Renal pelvis (tissue), 12 donors: ENCODE data around the gene OR4K17. TPM values are rescaled to one million over a fixed set of nuclear protein-coding genes. Genes with fewer than 3 reads are reported as not detected.
"Not testable (repeated sequence)": the region's sequence is repeated elsewhere in the genome, so short reads cannot be mapped to it uniquely, and the experiment has no call there.

Experiments
- DNase-seq: peaks from one replicate; pipeline ENCODE4 v3.0.0-alpha.2; 2013
- long read RNA-seq, 16 experiments: transcript quantifications; one replicate each; lab custom pipeline, GENCODE V29; 2026
- polyA plus RNA-seq, 3 donors: library from polyadenylated mRNA; unstranded; fragments of 120-200 nt; gene quantifications; one replicate each; pipeline ENCODE4 v1.2.1, GENCODE V29; 2013; ENCODE audit not compliant: insufficient read length in 3 of 3

Gene OR4K17, protein sequence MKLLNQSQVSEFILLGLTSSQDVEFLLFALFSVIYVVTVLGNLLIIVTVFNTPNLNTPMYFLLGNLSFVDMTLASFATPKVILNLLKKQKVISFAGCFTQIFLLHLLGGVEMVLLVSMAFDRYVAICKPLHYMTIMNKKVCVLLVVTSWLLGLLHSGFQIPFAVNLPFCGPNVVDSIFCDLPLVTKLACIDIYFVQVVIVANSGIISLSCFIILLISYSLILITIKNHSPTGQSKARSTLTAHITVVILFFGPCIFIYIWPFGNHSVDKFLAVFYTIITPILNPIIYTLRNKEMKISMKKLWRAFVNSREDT
- under 1 TPM; 0.03 to 0.07 (median 0.05) TPM for polyA plus RNA-seq
- long read RNA-seq, donor 1: 0 reads
- long read RNA-seq, donor 2: 0 reads
- long read RNA-seq, donor 3: 0 reads
- long read RNA-seq, donor 4: 0 reads
- long read RNA-seq, donor 5: 0 reads
- long read RNA-seq, donor 6: 0 reads
- long read RNA-seq, donor 7: 0 reads
- long read RNA-seq, donor 8: 0 reads
- long read RNA-seq, donor 9: 0 reads
- long read RNA-seq, donor 10: 0 reads
- long read RNA-seq, donor 11: 0 reads
- long read RNA-seq, donor 12: 0 reads
- long read RNA-seq, donor 13: 0 reads
- long read RNA-seq, donor 14: 0 reads
- long read RNA-seq, donor 15: 0 reads
- long read RNA-seq, donor 16: 0 reads

DNA sequence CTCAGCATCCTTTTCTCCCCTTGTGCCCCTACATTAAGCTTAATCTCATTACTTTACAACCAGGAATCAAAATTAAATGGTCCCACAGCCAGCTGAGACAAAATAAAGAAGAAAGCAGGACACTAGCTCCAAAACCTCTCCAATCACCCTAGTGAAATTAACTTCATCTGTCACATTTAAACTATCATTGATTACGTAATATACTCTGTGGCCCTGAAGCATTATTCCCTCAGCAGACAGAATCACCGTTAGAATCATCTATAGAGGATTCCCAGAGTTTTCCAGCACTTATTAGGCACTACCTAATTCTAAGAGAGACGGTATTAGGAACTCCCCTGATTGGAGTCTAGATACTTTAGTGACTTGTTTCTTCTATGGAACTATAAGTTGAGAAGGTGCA is at the start of gene OR4K17:
Gene OR4K17, plus strand, starts transcription at position 302 of the 400 bp plus-strand sequence. CDS start 6,761 bp downstream, outside the sequence.
- DNase-seq: no peak

DNA sequence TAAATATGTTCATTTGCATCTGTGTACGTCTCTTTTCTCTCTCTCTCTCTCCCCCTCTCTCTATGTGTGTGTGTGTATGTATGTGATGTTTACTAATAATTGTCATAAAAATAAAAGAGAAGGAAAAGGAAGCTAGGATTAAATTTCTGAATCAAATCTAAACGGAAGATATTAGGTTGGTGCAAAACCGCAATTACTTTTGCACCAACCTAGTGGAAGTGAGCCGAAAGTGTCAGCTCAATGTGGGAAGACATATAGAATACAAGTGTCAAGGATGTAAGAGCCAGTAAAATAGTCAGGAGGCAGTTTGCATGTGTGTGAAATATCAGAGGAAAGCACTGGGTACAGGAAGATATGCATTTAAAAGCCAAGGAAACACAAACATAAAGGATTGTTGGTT is 18.5 kb upstream of the OR4K17 start:
- DNase-seq: no peak

DNA sequence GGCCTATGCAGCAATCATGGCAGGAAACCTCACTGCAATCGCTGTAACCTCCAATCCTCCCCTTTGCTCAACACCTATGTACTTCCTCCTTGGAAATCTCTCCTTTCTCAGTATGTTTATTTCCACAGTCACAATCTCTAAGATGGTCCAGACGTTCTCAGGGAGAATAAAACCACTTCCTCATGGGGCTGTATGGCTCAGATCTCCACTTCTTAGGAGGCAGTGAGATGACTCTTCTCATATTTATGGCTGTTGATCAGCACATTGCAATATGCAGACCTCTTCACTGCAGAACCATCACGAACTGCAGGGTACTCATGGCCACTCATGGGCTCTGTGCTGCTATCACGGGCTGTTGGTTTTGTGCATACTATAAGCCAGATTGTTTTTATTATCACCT is 17.1 kb upstream of the OR4K17 start:
- DNase-seq: no peak

DNA sequence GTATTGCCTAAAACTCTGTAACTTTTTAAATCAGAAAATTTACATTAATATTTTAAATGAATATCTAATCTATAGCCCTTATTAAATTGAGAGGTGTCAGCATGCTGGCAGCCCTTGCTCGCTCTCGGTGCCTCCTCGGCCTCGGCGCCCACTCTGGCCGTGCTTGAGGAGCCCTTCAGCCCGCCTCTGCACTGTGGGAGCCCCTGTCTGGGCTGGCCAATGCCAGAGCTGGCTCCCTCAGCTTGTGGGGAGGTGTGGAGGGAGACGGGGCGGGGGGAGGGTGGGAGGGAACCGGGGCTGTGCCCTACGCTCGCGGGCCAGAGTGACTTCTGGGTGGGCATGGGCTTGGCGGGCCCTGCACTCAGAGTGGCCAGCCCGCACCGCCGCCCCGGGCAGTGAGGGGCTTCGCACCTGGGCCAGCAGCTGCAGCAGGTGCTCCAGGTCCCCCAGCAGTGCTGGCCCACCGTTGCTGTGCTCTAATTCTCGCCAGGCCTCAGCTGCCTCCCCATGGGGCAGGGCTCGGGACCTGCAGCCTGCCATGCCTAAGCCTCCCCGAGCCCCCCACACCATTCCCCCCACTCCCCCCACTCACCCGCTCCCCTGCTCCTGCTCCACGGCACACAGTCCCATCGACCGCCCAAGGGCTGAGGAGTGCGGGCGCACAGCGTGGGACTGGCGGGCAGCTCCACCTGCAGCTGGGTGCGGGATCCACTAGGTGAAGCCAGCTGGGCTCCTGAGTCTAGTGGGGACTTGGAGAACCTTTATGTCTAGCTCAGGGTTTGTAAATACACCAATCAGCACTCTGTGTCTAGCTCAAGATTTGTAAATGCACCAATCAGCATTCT is 11.4 kb upstream of the OR4K17 start:
- not testable (repeated sequence) for DNase-seq

DNA sequence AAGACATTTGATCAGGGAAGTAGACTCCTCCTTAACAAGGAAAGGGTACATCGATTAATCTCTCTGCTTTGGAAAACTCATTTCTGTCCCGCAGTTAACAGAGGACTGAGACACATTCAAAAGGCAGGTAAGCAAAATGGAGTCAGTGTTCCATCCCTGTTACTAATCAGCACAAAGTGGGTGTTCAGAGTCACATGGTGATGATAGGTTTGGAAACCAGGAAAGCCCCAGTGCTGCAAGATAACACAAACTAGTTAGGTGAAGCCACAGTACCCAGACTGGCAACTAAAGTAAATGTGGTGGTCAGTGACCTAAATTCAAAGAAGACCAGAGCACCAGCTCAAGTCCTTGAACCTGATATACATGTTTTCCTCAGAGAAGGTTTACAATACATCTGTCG is 1.8 kb downstream of the OR4K17 start:
- no peak for DNase-seq

DNA sequence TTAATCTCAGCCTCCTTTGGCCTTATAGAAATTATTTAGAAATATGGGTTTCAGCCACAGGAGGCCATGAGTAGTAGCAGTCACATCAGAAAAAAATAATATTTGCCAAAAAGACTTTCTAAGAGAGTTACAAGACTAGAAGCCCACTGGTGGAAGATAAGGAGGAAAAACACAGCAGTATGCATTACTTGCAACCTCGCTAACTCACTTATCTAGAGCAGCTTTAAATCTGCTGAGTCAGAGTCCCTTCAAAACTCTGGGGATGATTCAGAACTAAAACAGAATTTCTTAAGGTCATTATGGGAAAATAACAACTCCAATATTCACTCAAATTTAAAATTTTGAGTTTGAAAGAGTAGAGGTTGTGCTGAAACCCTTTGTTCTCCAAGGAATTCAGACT is 6.2 kb downstream of the OR4K17 start:
- no peak for DNase-seq

DNA sequence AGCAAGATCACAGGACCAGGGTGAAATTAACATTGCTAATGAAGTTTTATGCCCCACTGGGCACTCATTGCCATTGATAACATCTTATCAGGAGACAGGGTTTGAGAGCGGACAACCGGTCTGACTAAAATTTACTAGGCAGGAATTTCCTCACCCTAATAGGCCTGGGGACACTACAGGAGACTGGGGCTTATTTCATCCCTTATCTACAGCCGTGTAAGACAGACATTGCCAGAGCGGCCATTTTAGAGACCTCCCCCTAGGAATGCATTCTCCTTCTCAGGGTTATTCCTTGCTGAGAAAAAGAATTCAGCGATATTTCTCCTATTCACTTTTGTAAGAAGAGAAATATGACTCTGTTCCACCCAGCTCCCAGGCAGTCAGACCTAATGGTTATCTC is 8.3 kb downstream of the OR4K17 start:
- DNase-seq: no peak

DNA sequence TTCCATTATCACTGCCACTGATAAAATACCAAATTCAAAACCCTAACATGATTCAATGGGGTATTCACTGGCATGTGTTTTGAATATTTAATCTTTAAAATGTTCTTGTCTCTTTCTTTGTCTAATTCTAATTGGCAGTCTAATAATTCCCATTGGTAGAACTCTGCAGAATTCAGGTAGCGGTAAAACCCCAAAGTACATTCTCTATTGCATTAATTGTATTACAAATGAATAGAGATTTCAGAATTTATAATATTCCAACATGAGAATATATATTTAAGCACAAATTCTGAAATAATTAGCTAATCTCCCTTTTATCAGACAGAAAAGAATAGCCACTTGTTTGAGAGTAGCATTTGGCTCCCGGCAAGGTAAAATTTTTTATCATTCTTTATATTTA is 28.0 kb downstream of the OR4K17 start, which contains the start of gene OR4N5:
Gene OR4N5, plus strand, starts transcription at position 301 of the 400 bp plus-strand sequence. CDS start 4,916 bp downstream, outside the sequence.
- no peak for DNase-seq

DNA sequence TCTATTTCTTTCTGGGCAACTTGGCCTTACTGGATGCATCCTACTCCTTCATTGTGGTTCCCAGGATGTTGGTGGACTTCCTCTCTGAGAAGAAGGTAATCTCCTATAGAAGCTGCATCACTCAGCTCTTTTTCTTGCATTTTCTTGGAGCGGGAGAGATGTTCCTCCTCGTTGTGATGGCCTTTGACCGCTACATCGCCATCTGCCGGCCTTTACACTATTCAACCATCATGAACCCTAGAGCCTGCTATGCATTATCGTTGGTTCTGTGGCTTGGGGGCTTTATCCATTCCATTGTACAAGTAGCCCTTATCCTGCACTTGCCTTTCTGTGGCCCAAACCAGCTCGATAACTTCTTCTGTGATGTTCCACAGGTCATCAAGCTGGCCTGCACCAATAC is 33.4 kb downstream of the OR4K17 start:
- DNase-seq: no peak

DNA sequence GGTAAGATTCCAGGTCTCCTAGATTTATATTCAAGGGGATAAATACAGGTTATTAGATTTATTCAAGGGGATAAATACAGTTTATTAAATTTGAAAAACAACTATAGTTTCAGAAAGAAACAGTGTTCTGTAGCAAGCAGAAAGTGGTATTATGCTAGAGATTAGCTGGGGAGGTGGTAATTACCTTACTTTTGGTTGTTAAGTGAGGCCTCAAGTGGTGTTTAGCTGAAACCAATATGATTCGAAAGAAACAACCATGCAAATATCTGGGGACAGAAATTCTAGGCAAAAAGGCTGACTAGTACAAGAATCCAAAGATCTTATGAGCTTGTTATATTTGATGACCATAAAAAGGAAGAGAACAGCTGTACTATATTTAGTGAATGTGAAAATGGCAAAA is 34.3 kb downstream of the OR4K17 start:
- no peak for DNase-seq

DNA sequence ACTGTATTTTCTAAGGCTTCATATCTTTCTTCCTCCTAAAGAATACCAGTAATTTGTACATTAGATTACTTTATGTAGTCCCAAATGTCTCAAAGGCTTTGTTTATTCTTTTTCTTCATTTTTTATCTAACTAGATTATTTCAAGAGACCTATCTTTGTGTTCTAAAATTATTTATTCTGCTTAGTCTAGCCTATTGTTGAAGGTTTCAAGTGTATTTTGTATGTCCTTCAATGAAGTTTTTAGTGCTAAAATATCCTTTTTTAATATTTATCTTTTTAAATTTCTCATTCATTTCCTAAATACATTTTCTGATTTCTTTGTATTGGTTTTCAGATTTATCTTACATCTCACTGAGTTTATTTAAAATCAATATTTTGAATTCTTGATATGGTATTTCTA is 53.9 kb downstream of the OR4K17 start:
- DNase-seq: no peak

DNA sequence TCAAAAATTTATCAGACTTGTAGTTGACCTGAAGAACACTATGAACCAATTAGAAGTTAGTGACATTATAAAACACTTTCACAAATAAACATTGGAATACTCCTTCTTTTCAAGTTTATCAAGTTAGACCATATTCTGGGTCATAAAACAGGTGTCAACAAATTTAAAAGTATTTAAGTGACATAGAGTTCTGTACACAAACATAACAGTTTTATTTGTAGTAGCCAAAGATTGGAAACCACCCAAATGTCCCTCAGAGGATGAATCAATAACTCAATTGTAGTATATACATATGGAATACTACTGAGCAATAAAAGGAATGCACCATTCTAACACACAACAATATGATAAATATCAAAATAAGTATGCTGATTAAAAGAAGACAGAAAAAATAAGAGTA is 56.6 kb downstream of the OR4K17 start:
- DNase-seq: no peak

DNA sequence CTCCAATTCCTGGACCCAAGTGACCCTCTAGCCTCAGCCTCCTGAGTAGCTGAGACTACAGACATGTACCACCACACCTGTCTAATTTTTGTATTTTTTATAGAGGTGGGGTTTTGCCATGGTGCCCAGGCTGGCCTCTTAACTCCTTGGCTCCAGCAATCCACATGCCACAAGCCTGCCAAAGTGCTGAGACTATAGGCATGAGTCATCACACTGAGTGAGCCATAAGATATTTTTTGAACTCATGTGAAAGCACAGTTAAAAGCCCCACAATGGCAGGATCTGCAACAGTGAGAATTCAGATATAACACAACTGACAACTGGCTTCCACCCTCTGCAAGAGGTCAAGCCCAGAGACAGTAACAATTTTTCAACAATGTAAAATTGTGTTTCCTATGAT is 59.3 kb downstream of the OR4K17 start:
- not testable (repeated sequence) for DNase-seq

Other genes with a start within 250 kb of the OR4K17 start
- gene OR4K2, start 235.6 kb upstream of the OR4K17 start, polyA plus RNA-seq: not detected
- not detected for gene OR4K5, start 190.1 kb upstream of the OR4K17 start, polyA plus RNA-seq
- gene OR4K1, start 179.8 kb upstream of the OR4K17 start, polyA plus RNA-seq: not detected
- gene OR4K15, start 135.1 kb upstream of the OR4K17 start, polyA plus RNA-seq: not detected
- gene OR4Q2, start 108.6 kb upstream of the OR4K17 start, polyA plus RNA-seq: not detected
- not detected for gene OR4K14, start 91.4 kb upstream of the OR4K17 start, polyA plus RNA-seq
- under 1 TPM in 1 of 3 donors, not detected in 2; 0.01 TPM for gene OR4K13, start 74.7 kb upstream of the OR4K17 start, polyA plus RNA-seq
- not detected for gene OR4L1, start 50.7 kb upstream of the OR4K17 start, polyA plus RNA-seq
- not detected for gene OR4N5, start 28.1 kb downstream of the OR4K17 start, polyA plus RNA-seq
- gene OR11G2, start 80.2 kb downstream of the OR4K17 start, polyA plus RNA-seq: under 1 TPM in 1 of 3 donors, not detected in 2; 0.09 TPM
- not detected for gene OR11H6, start 113.0 kb downstream of the OR4K17 start, polyA plus RNA-seq
- 1 to 10 TPM in 1 of 3 donors, under 1 TPM in 2; 0.47 to 1.1 (median 0.61) TPM for gene OR11H7, start 118.2 kb downstream of the OR4K17 start, polyA plus RNA-seq
- gene OR11H4, start 128.5 kb downstream of the OR4K17 start, polyA plus RNA-seq: under 1 TPM in 2 of 3 donors, not detected in 1; 0.06 to 0.18 TPM
- 10 to 100 TPM; 26.1 to 28.2 (median 26.6) TPM for gene TTC5, start 195.2 kb downstream of the OR4K17 start, polyA plus RNA-seq
- gene CCNB1IP1, start 222.5 kb downstream of the OR4K17 start, polyA plus RNA-seq: 100 to 1,000 TPM in 2 of 3 donors, 10 to 100 TPM in 1; 97.9 to 130 (median 105) TPM
- 10 to 100 TPM; 47.7 to 60.8 (median 57.6) TPM for gene PARP2, start 232.9 kb downstream of the OR4K17 start, polyA plus RNA-seq